H1 (cell line): ENCODE results near the gene UBL4B. TPM values are rescaled to one million over a fixed set of nuclear protein-coding genes. Genes with fewer than 3 reads are reported as not detected.

Source experiments
- CTCF ChIA-PET: fragments of 300-600 bp; sonication (Branson Sonifier 250); formaldehyde crosslinking; loops from one replicate; lab custom pipeline; 2021; ENCODE audit not compliant: partially characterized antibody; lab: Charles Lee
- POLR2A ChIA-PET: fragments of 300-600 bp; sonication (Branson Sonifier 250); formaldehyde crosslinking; loops from one replicate; lab custom pipeline; 2021; ENCODE audit warnings: inconsistent platforms; ENCODE audit not compliant: partially characterized antibody; lab: Charles Lee
- DNase-seq, 2 experiments: peaks; one replicate each; pipeline versions ENCODE4 v3.0.0 to v3.0.0-alpha.2; 2010 to 2022; ENCODE audit warnings: low spot score in 2 of 2, low read depth in 1 of 2, mixed read lengths in 1 of 2
- FAIRE-seq: peaks from 2 replicates; lab custom pipeline; 2011; peaks lifted over from hg19 to GRCh38; lab: Jason Lieb, UNC
- H2AFZ ChIP-seq: 2 replicates; pipeline ENCODE4 v1.8.1; 2012; ENCODE audit warnings: low read length, inconsistent platforms
- H2AK5ac ChIP-seq: 2 replicates; pipeline ENCODE4 v1.6.1; 2013; ENCODE audit warnings: low read depth, low read length
- H2BK120ac ChIP-seq: replicated peaks from 2 replicates; pipeline ENCODE3; 2013; ENCODE audit warnings: low read depth, low read length, inconsistent platforms
- H2BK12ac ChIP-seq: 2 replicates; pipeline ENCODE4 v1.6.1; 2013; ENCODE audit warnings: low read depth, low read length
- H2BK15ac ChIP-seq: 2 replicates; pipeline ENCODE4 v1.6.1; 2013; ENCODE audit warnings: low read length
- H2BK20ac ChIP-seq: 2 replicates; pipeline ENCODE4 v1.6.1; 2013; ENCODE audit warnings: low read length
- H2BK5ac ChIP-seq: 2 replicates; pipeline ENCODE4 v1.6.1; 2013; ENCODE audit warnings: low read depth, low read length
- H3K14ac ChIP-seq: 2 replicates; pipeline ENCODE4 v1.6.1; 2013; ENCODE audit warnings: inconsistent platforms; ENCODE audit not compliant: insufficient read length
- H3K18ac ChIP-seq: 2 replicates; pipeline ENCODE4 v1.6.1; 2013; ENCODE audit warnings: low read length; ENCODE audit errors: extremely low read depth
- H3K23ac ChIP-seq: 2 replicates; pipeline ENCODE4 v1.6.1; 2013; ENCODE audit warnings: inconsistent platforms; ENCODE audit not compliant: insufficient read length
- H3K23me2 ChIP-seq: 2 replicates; pipeline ENCODE4 v1.6.1; 2013; ENCODE audit warnings: low read depth, low read length
- H3K27ac ChIP-seq: 2 replicates; pipeline ENCODE4 v1.6.1; 2011; ENCODE audit warnings: low read depth, low read length, inconsistent platforms
- H3K27me3 ChIP-seq, 4 experiments: replicated peaks in 1 of 4; 1 replicate in 1 of 4; 2 replicates in 3 of 4; pipeline versions ENCODE4 v1.6.1 to v1.8.1; 2011 to 2013; ENCODE audit warnings: low read length in 3 of 4, mild to moderate bottlenecking in 3 of 4, inconsistent platforms in 2 of 4, mixed read lengths in 2 of 4, moderate library complexity in 1 of 4; ENCODE audit not compliant: control insufficient read depth in 3 of 4, insufficient read depth in 3 of 4; ENCODE audit errors: extremely low read depth in 1 of 4
- H3K36me3 ChIP-seq, 4 experiments: 2 replicates each; pipeline versions ENCODE4 v1.6.1 to v1.8.1; 2011 to 2013; ENCODE audit warnings: mild to moderate bottlenecking in 4 of 4, low read length in 3 of 4, moderate library complexity in 2 of 4, control low read depth in 1 of 4, inconsistent platforms in 1 of 4; ENCODE audit not compliant: insufficient read depth in 4 of 4, control insufficient read depth in 2 of 4
- H3K4ac ChIP-seq: replicated peaks from 2 replicates; pipeline ENCODE3; 2013; ENCODE audit warnings: low read length, low read depth, mixed read lengths, inconsistent platforms; ENCODE audit not compliant: insufficient read length
- H3K4me1 ChIP-seq, 4 experiments: replicated peaks in 1 of 4; 1 replicate in 1 of 4; 2 replicates in 3 of 4; pipeline versions ENCODE4 v1.6.1 to v1.8.1; 2011 to 2013; ENCODE audit warnings: low read length in 3 of 4, inconsistent platforms in 2 of 4, mixed read lengths in 1 of 4; ENCODE audit not compliant: insufficient read depth in 4 of 4, control insufficient read depth in 3 of 4
- H3K4me2 ChIP-seq, 2 experiments: 2 replicates each; pipeline versions ENCODE4 v1.6.1 to v1.8.1; 2011 to 2013; ENCODE audit warnings: low read depth in 2 of 2, low read length in 2 of 2, control low read depth in 1 of 2, inconsistent platforms in 1 of 2, mild to moderate bottlenecking in 1 of 2; ENCODE audit not compliant: insufficient read depth in 1 of 2
- H3K4me3 ChIP-seq, 4 experiments: fragments of 200-600, 300-600 bp in 1 of 4; sonication (generic), shearing (Covaris generic), sonication (Bioruptor Twin) in 1 of 4; 2 replicates each; pipeline versions ENCODE4 v1.5.1 to v1.8.1; 2011 to 2016; ENCODE audit warnings: low read length in 4 of 4, low read depth in 3 of 4, control low read depth in 2 of 4, inconsistent platforms in 2 of 4, mild to moderate bottlenecking in 2 of 4, mixed read lengths in 1 of 4, moderate library complexity in 1 of 4; ENCODE audit not compliant: insufficient read depth in 2 of 4; ENCODE audit errors: extremely low read depth in 1 of 4
- H3K56ac ChIP-seq: replicated peaks from 2 replicates; pipeline ENCODE3; 2013; ENCODE audit warnings: low read depth, mild to moderate bottlenecking, mixed read lengths, low read length, inconsistent platforms; ENCODE audit not compliant: insufficient read length
- H3K79me1 ChIP-seq: 2 replicates; pipeline ENCODE4 v1.6.1; 2013; ENCODE audit warnings: low read depth, low read length, control low read depth
- H3K79me2 ChIP-seq, 2 experiments: 2 replicates each; pipeline versions ENCODE4 v1.6.1 to v1.8.1; 2012 to 2013; ENCODE audit warnings: low read length in 2 of 2, mild to moderate bottlenecking in 2 of 2, inconsistent platforms in 1 of 2; ENCODE audit not compliant: insufficient read depth in 2 of 2, control insufficient read depth in 1 of 2
- H3K9ac ChIP-seq, 4 experiments: replicated peaks in 1 of 4; 1 replicate in 1 of 4; 2 replicates in 3 of 4; pipeline versions ENCODE4 v1.6.1 to v1.8.1; 2011 to 2013; ENCODE audit warnings: low read depth in 3 of 4, low read length in 3 of 4, control low read depth in 2 of 4, mild to moderate bottlenecking in 2 of 4, moderate library complexity in 2 of 4, inconsistent platforms in 1 of 4; ENCODE audit errors: extremely low read depth in 1 of 4
- H3K9me3 ChIP-seq, 2 experiments: 2 replicates each; pipeline versions ENCODE4 v1.6.1 to v1.8.1; 2012 to 2013; ENCODE audit warnings: mild to moderate bottlenecking in 2 of 2, moderate library complexity in 2 of 2, control low read depth in 1 of 2, inconsistent platforms in 1 of 2, low read depth in 1 of 2, low read length in 1 of 2, mixed read lengths in 1 of 2; ENCODE audit not compliant: insufficient read depth in 2 of 2
- H4K20me1 ChIP-seq, 2 experiments: replicated peaks in 1 of 2; 2 replicates each; pipeline versions ENCODE3 to v1.8.1; 2011 to 2013; ENCODE audit warnings: inconsistent platforms in 2 of 2, low read length in 2 of 2, mild to moderate bottlenecking in 1 of 2; ENCODE audit not compliant: insufficient read depth in 2 of 2, control insufficient read depth in 1 of 2
- H4K5ac ChIP-seq: 2 replicates; pipeline ENCODE4 v1.6.1; 2013; ENCODE audit warnings: low read length, low read depth, mixed read lengths, inconsistent platforms; ENCODE audit not compliant: insufficient read length
- H4K8ac ChIP-seq: 2 replicates; pipeline ENCODE4 v1.8.0; 2013; ENCODE audit warnings: mild to moderate bottlenecking, moderate library complexity, low read length, inconsistent platforms; ENCODE audit not compliant: insufficient read depth; ENCODE audit errors: extremely low read depth
- H4K91ac ChIP-seq: replicated peaks from 2 replicates; pipeline ENCODE3; 2013; ENCODE audit warnings: low read length, mixed read lengths, inconsistent platforms; ENCODE audit not compliant: insufficient read length
- BRCA1 ChIP-seq: IDR thresholded peaks from 2 replicates; pipeline ENCODE4 v1.6.1; 2012; ENCODE audit warnings: low read depth, low read length, improper control_type of control experiment
- CREB1 ChIP-seq: IDR thresholded peaks from 2 replicates; pipeline ENCODE4 v1.6.1; 2012; ENCODE audit warnings: inconsistent platforms
- GTF2F1 ChIP-seq: IDR thresholded peaks from 2 replicates; pipeline ENCODE4 v1.6.1; 2012; ENCODE audit warnings: low read depth, low read length, improper control_type of control experiment, borderline replicate concordance
- NRF1 ChIP-seq: IDR thresholded peaks from 2 replicates; pipeline ENCODE4 v1.6.1; 2011; ENCODE audit warnings: mild to moderate bottlenecking, low read depth, low read length, improper control_type of control experiment
- SP4 ChIP-seq: IDR thresholded peaks from 2 replicates; pipeline ENCODE4 v1.6.1; 2012; ENCODE audit warnings: low read length, inconsistent platforms
- ZNF274 ChIP-seq: IDR thresholded peaks from 2 replicates; pipeline ENCODE4 v1.7.0; 2012; ENCODE audit warnings: low read length, borderline replicate concordance; ENCODE audit errors: extremely low read depth
- WGBS, 2 experiments: shearing (Covaris generic) in 1 of 2; methylation state at CpG; one replicate each; pipeline versions ENCODE4 v1.1.6 to v1.1.7; 2013 to 2015; ENCODE audit warnings: low lambda C conversion rate in 2 of 2, mixed read lengths in 2 of 2, inconsistent platforms in 1 of 2, low coverage in 1 of 2, missing lambda C conversion rate in 1 of 2; ENCODE audit not compliant: insufficient replicate concordance in 2 of 2, insufficient coverage in 1 of 2, insufficient read length in 1 of 2; ENCODE audit errors: extremely low coverage in 1 of 2, missing lambda C conversion rate in 1 of 2; 5-methylcytosine and 5-hydroxymethylcytosine counted together
- polyA plus RNA-seq, 7 experiments: library from polyadenylated mRNA; depleted of rRNA in 3 of 7; stranded (reverse) in 5 of 7; unstranded in 2 of 7; fragments of >200 nt in 5 of 7; fragments of 200-250 nt in 2 of 7; gene quantifications; 1 replicate in 5 of 7; 2 replicates in 1 of 7; 4 replicates in 1 of 7; pipeline versions ENCODE4 v1.2.1 to v1.2.3, GENCODE V29; 2011 to 2013; ENCODE audit warnings: missing spikeins in 2 of 7, mixed read lengths in 2 of 7
- total RNA-seq: library from RNA; stranded (reverse); fragmentation: NEBNext Ultra II Directional; extraction: Animal tissue kit (Norgen Biotek cat#: 25700); gene quantifications from 2 replicates; pipeline ENCODE4 v1.2.1, GENCODE V29; 2021
- TF ChIP-seq, protein P1 (sequence below): IDR thresholded peaks from 2 replicates; pipeline ENCODE4 v1.6.1; 2011; ENCODE audit warnings: low read length, improper control_type of control experiment

UBL4B gene
- total and polyA plus RNA-seq, 2 of the 8 experiments (the other 6 are each of a cell fraction or from before 2014, with no cell fraction given): 0.11 TPM; not detected in 1

DNA sequence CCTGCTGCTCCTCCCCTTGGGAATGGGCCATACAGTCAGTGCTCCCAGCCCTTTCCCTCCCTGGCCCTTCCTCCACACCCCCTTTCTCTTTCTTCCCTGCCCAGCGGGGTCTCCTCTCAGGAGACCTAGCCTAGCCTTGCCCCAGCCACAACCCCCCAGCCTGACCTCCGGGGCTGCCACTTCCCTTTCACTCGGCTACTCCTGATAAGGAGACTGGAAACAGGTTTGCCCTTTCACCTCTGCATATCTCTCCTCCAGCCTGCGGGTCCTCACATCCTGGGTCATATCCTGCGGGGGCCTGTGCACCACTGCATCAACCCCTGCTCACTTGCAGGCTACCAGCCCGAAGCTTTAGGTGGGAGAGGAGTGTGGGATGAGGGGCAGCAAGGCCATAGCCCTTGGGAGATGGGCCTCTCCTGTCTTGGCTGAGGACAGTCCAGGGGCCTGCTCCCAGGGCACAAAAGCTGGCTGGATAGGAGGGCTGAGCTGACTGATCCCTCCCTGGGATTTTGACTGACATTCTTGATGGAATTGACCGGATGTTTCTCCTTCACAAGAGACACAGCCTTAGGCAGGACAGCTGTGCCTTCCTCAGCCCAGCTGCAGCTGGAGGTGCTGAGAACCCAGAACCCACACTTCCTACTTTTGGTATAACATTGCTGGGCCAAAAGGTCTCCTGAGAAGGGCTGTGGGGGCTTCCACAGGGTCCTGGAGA, 22.5 kb upstream of the UBL4B start:
- Histone ChIP-seq H3K27ac (no peak overlapping the region), H2AK5ac (no peak overlapping the region), H2BK120ac (no peak overlapping the region), H2BK12ac (no peak overlapping the region), H2AFZ (no peak overlapping the region), H3K4ac (no peak overlapping the region), H3K18ac (peak overlapping the region; percentile 66; the same call in 1 of the 2 replicates), H3K4me1 (peaks cover 0 to 12% (median 3%) of the 10 kb centered on the region in 4 experiments; a peak in 4 of 7 replicates), H3K79me1 (no peaks in the 10 kb centered on the region), H3K23ac (no peak overlapping the region), H3K9me3 (no peaks in the 10 kb centered on the region), H3K27me3 (peaks cover 22 to 39% (median 30%) of the 10 kb centered on the region in 4 experiments), H3K79me2 (no peaks in the 10 kb centered on the region), H4K8ac (no peak overlapping the region), H2BK20ac (no peak overlapping the region), H2BK5ac (no peak overlapping the region), H2BK15ac (no peak overlapping the region), H3K4me3 (no peak overlapping the region), H3K56ac (no peak overlapping the region), H4K91ac (no peak overlapping the region), H3K36me3 (no peaks in the 10 kb centered on the region), H3K4me2 (no peak overlapping the region), H4K20me1 (peaks cover 2 to 7% of the 10 kb centered on the region in 2 experiments), H3K14ac (no peak overlapping the region), H3K23me2 (0 out of 2 replicates have a peak, but pooled peaks cover under 1% of the 10 kb centered on the region), H4K5ac (no peak overlapping the region), H3K9ac (no peak overlapping the region)
- WGBS, 2 experiments: 67% methylated on average over 7 of the region's 7 CpGs; no CpG with 5 or more reads in 1 of the 2 experiments
- no peak for FAIRE-seq
- no peak for DNase-seq
- TF ChIP-seq CREB1: no peak
- TF ChIP-seq, protein P1, sequence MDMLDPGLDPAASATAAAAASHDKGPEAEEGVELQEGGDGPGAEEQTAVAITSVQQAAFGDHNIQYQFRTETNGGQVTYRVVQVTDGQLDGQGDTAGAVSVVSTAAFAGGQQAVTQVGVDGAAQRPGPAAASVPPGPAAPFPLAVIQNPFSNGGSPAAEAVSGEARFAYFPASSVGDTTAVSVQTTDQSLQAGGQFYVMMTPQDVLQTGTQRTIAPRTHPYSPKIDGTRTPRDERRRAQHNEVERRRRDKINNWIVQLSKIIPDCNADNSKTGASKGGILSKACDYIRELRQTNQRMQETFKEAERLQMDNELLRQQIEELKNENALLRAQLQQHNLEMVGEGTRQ: no peak
- no peak for TF ChIP-seq BRCA1
- TF ChIP-seq NRF1: no peak
- no peak for TF ChIP-seq SP4
- TF ChIP-seq ZNF274: no peak
- TF ChIP-seq GTF2F1: no peak
- ChIA-PET POLR2A (interaction anchor here (2.6 kb wide), 1 partner anchor 22 kb away, joined by 10 read pairs; no protein-coding TSS in a partner anchor), CTCF (interaction anchor here (0.7 to 52.4 kb wide), 12 partner anchors 8 to 406 kb away, joined by 3 to 1450 read pairs (median 4); partner anchors contain the start of genes ALX3, STRIP1 and UBL4B)
